ENCODE results near the gene DPP4.

DPP4 gene

DNA sequence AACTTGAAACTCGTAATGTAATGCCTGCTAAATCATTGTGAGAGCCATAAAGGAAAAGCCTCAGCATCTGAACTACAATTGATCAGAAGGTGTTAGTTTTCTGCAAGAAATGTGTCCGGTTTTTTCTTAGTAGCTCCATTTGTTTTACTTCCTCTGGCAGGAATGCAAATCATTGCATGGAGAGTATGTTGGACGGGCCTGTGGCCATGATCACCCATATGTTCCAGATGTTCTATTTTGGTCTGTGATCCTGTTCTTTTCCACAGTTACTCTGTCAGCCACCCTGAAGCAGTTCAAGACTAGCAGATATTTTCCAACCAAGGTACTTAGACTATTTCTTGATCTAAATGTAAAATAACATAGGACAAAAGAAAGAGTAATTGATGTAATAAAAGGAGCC is 126.6 kb downstream of the DPP4 start:
- no peak for DNase-seq

DNA sequence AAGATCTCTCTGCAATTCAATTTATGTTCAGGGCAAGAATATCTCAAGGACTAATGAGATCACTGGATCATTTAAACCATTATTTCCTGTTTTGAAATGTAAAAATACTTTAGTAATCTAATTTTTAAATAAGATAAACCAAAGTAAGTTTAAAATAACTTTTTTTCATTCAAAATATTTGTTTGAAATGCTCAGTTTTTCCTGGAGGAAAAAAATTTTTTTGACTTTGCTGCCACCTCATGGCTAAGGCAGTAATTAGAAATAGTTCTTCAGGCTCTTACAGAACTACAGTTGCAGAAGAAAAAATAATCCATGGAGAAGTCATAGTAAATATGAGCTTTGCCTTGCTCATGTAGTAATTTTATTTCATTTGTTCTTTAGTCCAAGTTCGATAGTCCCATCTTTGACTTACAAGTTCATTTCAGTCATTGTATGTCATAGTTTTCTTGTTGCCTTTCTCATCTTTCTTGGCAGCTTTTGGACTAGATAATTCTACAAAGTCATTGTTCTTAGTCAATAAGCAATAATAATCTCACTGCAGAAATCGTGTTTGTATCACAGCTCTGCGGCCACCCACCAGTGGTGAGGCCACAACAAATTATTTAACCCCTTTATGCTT is 127.4 kb downstream of the DPP4 start:
- DNase-seq: peak; percentile 53

DNA sequence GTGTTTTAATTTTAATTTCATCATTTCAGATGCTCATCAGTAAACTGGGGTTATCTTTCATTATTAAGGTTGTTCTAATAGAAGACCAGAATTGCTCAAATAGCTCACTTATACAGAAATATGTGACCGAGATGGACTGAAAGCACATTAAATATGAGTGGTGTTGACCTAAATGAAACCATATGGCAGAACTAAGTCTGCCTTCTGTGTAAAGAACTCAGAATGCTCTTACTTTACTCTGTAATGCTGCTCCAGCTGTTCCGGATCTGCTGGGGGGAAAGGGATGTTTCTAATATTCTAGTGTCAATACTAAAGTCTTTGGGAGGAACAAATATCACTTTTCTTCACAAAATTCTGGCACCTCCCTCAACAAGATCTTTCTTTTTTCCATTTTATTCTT is 131.0 kb downstream of the DPP4 start:
- no peak for DNase-seq
